Endothelial cell of umbilical vein (primary cell): ENCODE data around the gene DSCAML1.

ENCODE experiments used
- EZH2 ChIP-seq: IDR thresholded peaks from 2 replicates; pipeline ENCODE4 v1.6.1; 2012; ENCODE audit warnings: borderline replicate concordance, low read depth, mild to moderate bottlenecking, moderate library complexity, low read length, inconsistent platforms; ENCODE audit not compliant: severe bottlenecking
- GATA2 ChIP-seq: IDR thresholded peaks from 2 replicates; pipeline ENCODE4 v1.7.0; 2011; ENCODE audit warnings: low read depth, mild to moderate bottlenecking, moderate library complexity, mixed read lengths, low read length; ENCODE audit not compliant: insufficient read length, insufficient read depth
- POLR2A ChIP-seq: IDR thresholded peaks from 2 replicates; pipeline ENCODE4 v1.6.1; 2012; ENCODE audit warnings: low read depth, mild to moderate bottlenecking, control low read depth, low read length
- TF ChIP-seq, protein P1 (sequence below), 2 donors: IDR thresholded peaks; 1 replicate in 1 of 2; 2 replicates in 1 of 2; pipeline ENCODE4 v1.5.1; 2011; ENCODE audit warnings: low read length in 2 of 2, mild to moderate bottlenecking in 2 of 2, moderate library complexity in 2 of 2, control low read depth in 1 of 2, inconsistent platforms in 1 of 2, low read depth in 1 of 2; ENCODE audit not compliant: insufficient read depth in 1 of 2; ENCODE audit errors: extremely low read depth in 1 of 2

DNA sequence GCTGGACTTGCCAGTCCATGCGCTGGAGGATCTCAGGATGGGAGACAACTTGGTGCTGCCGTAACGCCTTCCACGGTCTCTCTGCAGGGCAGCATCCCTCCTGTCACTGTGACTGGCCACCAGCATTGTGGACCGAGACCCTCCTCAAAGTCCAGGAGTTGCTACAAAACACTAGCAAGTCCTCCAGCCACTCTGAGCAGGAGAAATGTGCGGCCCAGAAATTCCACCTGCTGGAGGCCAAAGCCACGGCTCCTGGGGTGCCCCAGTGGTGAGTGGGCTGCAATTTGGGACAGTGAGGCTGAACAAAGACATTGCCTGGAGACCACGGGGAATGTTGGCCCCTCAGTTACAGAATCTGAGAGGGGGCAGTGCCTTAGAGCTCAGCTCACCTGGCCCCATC lies 6.9 kb upstream of the DSCAML1 start:
- TF ChIP-seq GATA2 (no peak), POLR2A (no peak), EZH2 (no peak)
- TF ChIP-seq, protein P1, sequence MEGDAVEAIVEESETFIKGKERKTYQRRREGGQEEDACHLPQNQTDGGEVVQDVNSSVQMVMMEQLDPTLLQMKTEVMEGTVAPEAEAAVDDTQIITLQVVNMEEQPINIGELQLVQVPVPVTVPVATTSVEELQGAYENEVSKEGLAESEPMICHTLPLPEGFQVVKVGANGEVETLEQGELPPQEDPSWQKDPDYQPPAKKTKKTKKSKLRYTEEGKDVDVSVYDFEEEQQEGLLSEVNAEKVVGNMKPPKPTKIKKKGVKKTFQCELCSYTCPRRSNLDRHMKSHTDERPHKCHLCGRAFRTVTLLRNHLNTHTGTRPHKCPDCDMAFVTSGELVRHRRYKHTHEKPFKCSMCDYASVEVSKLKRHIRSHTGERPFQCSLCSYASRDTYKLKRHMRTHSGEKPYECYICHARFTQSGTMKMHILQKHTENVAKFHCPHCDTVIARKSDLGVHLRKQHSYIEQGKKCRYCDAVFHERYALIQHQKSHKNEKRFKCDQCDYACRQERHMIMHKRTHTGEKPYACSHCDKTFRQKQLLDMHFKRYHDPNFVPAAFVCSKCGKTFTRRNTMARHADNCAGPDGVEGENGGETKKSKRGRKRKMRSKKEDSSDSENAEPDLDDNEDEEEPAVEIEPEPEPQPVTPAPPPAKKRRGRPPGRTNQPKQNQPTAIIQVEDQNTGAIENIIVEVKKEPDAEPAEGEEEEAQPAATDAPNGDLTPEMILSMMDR (IDR thresholded peaks at IDR 0.05; ENCODE audit: extremely low read depth in 1 of 2, insufficient read depth in 1 of 2, low read depth in 1 of 2, low read length in 2 of 2), result no peak
